Thoracic aorta (tissue), 2 donors: ENCODE measurements around the gene NIPBL. TPM values are rescaled to one million over a fixed set of nuclear protein-coding genes. Genes with fewer than 3 reads are reported as not detected.

Experiments
- ATAC-seq: fragments of 150-250 bp; one replicate; pipeline ENCODE4 v1.8.0; 2017; ENCODE audit warnings: low read depth; ENCODE audit not compliant: insufficient number of reproducible peaks, low FRiP score
- DNase-seq: peaks from one replicate; pipeline ENCODE4 v3.0.0-alpha.2; 2020; ENCODE audit warnings: low spot score
- H3K27ac ChIP-seq, 2 donors: fragments of 200-600 bp; sonication (generic); 1 replicate in 1 of 2; 2 replicates in 1 of 2; pipeline ENCODE4 v1.5.1; 2016; ENCODE audit warnings: mild to moderate bottlenecking in 2 of 2, moderate library complexity in 2 of 2
- H3K27me3 ChIP-seq: fragments of 200-600 bp; sonication (generic); replicated peaks from 2 replicates; pipeline ENCODE4 v1.6.0; 2016; ENCODE audit warnings: mild to moderate bottlenecking; ENCODE audit not compliant: insufficient read depth
- H3K36me3 ChIP-seq: fragments of 200-600 bp; sonication (generic); one replicate; pipeline ENCODE4 v1.5.1; 2016
- H3K4me1 ChIP-seq, 2 donors: fragments of 200-600 bp; sonication (generic); 1 replicate in 1 of 2; 2 replicates in 1 of 2; pipeline versions ENCODE4 v1.5.1 to v1.6.0; 2016; ENCODE audit warnings: low read depth in 2 of 2, mild to moderate bottlenecking in 1 of 2; ENCODE audit not compliant: control insufficient read depth in 1 of 2
- H3K4me3 ChIP-seq: fragments of 200-600 bp; sonication (generic); 2 replicates; pipeline ENCODE4 v1.5.1; 2016; ENCODE audit warnings: mild to moderate bottlenecking
- H3K9me3 ChIP-seq: fragments of 200-600 bp; sonication (generic); 2 replicates; pipeline ENCODE4 v1.5.1; 2016
- total RNA-seq, 2 donors: library from RNA; depleted of rRNA; stranded (reverse); fragments of >200 nt; gene quantifications; one replicate each; pipeline versions ENCODE4 v1.1.0 to v1.2.3, GENCODE V29; 2016
- TF ChIP-seq, protein P1 (sequence below): fragments of 200-600 bp; sonication (generic); IDR thresholded peaks from one replicate; pipeline ENCODE4 v1.5.1; 2019; ENCODE audit warnings: antibody characterized with exemption

The NIPBL gene
- total RNA-seq, 2 donors from 2014 or later: 38.6 to 50.8 TPM

DNA sequence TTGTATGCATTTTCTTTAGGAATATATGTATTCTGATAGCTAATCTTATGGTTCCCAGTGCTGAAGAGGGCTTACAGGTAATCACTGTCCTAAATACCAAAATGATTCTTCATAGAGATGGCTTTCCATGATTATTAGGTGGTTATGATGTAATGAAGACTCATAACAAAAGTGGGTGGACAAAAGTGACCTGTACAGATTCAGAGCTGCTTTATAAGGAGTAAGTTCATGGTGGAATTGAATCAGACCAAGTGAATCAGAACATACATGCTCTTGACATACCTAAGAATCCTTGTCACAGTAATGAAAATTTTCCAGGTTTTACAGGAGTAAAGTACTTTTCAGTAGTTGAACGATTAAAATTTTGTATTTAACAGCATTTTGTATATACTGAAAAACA lies 105.6 kb downstream of the NIPBL start:
- H3K4me1 ChIP-seq: no peaks in the 10 kb centered on the region
- H3K36me3 ChIP-seq: no peaks in the 10 kb centered on the region
- H3K4me3 ChIP-seq: no peak overlapping the region
- no peak overlapping the region for H3K27ac ChIP-seq
- DNase-seq (no peak), ATAC-seq (no peak)
- H3K27me3 ChIP-seq: no peaks in the 10 kb centered on the region
- H3K9me3 ChIP-seq: peaks cover 4% of the 10 kb centered on the region
- TF ChIP-seq, protein P1, sequence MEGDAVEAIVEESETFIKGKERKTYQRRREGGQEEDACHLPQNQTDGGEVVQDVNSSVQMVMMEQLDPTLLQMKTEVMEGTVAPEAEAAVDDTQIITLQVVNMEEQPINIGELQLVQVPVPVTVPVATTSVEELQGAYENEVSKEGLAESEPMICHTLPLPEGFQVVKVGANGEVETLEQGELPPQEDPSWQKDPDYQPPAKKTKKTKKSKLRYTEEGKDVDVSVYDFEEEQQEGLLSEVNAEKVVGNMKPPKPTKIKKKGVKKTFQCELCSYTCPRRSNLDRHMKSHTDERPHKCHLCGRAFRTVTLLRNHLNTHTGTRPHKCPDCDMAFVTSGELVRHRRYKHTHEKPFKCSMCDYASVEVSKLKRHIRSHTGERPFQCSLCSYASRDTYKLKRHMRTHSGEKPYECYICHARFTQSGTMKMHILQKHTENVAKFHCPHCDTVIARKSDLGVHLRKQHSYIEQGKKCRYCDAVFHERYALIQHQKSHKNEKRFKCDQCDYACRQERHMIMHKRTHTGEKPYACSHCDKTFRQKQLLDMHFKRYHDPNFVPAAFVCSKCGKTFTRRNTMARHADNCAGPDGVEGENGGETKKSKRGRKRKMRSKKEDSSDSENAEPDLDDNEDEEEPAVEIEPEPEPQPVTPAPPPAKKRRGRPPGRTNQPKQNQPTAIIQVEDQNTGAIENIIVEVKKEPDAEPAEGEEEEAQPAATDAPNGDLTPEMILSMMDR: no peak

DNA sequence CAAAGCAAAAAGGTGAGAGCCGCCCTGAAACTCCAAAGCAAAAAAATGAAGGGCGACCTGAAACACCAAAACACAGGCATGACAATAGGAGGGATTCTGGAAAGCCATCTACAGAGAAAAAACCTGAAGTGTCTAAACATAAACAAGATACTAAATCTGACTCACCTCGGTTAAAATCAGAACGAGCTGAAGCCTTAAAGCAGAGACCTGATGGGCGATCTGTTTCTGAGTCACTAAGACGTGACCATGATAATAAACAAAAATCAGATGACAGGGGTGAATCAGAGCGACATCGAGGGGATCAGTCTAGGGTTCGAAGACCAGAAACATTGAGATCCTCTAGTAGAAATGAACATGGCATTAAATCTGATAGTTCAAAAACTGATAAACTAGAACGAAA lies 108.8 kb downstream of the NIPBL start:
- DNase-seq (no peak), ATAC-seq (no peak)
- Histone ChIP-seq H3K9me3 (no peaks in the 10 kb centered on the region), H3K27ac (no peak overlapping the region), H3K4me3 (no peak overlapping the region), H3K36me3 (no peaks in the 10 kb centered on the region), H3K4me1 (peaks cover 0 to 6% of the 10 kb centered on the region in 2 donors), H3K27me3 (no peaks in the 10 kb centered on the region)
- TF ChIP-seq, protein P1: no peak

DNA sequence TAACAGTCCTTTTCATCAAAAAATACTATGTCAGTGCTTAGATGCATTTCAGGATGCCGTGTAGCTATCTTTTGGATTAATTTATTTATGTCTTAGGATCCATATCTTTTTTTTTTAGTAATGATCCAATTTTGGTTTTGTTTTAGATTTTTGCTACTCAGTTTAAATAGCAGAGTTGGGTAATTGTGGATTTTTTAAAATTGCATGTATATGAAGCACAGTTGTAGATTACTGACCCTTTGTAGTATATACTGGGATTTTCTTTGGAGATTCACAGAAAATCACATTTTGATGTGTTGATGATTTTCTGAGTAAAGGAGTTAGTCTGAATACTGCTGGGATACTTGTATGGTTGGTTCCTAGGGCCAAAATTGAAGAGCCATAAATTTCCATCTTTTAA lies 111.8 kb downstream of the NIPBL start:
- Histone ChIP-seq H3K27me3 (no peaks in the 10 kb centered on the region), H3K27ac (no peak overlapping the region), H3K4me1 (peaks cover 3 to 10% of the 10 kb centered on the region in 2 donors), H3K4me3 (no peak overlapping the region), H3K9me3 (no peaks in the 10 kb centered on the region), H3K36me3 (no peaks in the 10 kb centered on the region)
- ATAC-seq (no peak), DNase-seq (no peak)
- TF ChIP-seq, protein P1: no peak

DNA sequence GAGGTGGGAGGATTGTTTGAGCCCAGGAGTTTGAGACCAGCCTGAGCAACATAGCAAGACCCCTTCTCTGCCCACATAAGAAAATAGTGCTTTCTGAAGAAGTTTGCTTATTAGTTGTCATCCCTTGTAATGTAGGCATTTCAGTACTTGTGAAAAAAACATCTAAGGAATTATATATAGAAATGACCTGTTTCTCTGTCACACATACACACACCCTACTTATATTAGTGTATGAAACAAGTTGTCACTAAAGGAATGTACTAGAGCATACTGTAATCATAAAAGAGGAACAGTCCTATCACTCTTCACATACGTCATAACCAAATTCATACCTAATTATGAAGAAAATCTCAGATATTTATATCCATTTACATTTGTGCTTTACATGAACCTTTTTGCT lies 122.0 kb downstream of the NIPBL start:
- TF ChIP-seq, protein P1: no peak
- H3K27ac ChIP-seq: no peak overlapping the region
- no peak for DNase-seq
- peaks cover 6% of the 10 kb centered on the region for H3K36me3 ChIP-seq
- no peak for ATAC-seq
- H3K4me1 ChIP-seq: no peaks in the 10 kb centered on the region
- no peaks in the 10 kb centered on the region for H3K27me3 ChIP-seq
- H3K9me3 ChIP-seq: no peaks in the 10 kb centered on the region
- no peak overlapping the region for H3K4me3 ChIP-seq

DNA sequence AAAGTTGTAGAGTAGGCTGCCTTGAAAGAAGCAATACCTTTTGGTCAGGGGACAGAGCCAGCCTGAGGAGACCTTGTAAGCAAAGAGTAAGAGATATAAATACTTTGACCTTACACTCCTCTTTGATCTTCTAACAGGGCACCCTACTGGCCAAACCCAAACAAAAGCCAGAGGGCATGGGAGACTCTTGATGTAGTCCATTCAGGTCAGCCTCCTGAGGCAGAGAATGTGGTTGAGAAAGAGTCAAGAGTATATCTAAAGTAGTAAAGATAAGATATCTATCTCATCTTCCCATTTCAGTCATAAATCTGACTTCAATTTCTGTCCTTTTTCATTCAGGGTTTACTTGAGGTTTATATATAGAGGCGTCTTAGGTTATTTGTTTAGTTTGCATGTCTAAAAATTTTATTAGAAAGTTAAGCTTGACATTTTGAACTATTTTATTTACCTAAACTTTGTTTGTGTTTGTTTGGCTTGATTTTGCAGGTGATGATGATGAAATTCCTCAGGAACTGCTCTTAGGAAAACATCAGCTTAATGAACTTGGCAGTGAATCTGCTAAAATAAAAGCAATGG lies 125.7 kb downstream of the NIPBL start:
- no peak overlapping the region for H3K27ac ChIP-seq
- DNase-seq: no peak
- H3K36me3 ChIP-seq: peaks cover 3% of the 10 kb centered on the region
- no peaks in the 10 kb centered on the region for H3K4me1 ChIP-seq
- TF ChIP-seq, protein P1: no peak
- H3K4me3 ChIP-seq: no peak overlapping the region
- no peaks in the 10 kb centered on the region for H3K9me3 ChIP-seq
- no peak for ATAC-seq
- no peaks in the 10 kb centered on the region for H3K27me3 ChIP-seq
